ENCODE results near the gene APBB1.

The APBB1 gene

DNA sequence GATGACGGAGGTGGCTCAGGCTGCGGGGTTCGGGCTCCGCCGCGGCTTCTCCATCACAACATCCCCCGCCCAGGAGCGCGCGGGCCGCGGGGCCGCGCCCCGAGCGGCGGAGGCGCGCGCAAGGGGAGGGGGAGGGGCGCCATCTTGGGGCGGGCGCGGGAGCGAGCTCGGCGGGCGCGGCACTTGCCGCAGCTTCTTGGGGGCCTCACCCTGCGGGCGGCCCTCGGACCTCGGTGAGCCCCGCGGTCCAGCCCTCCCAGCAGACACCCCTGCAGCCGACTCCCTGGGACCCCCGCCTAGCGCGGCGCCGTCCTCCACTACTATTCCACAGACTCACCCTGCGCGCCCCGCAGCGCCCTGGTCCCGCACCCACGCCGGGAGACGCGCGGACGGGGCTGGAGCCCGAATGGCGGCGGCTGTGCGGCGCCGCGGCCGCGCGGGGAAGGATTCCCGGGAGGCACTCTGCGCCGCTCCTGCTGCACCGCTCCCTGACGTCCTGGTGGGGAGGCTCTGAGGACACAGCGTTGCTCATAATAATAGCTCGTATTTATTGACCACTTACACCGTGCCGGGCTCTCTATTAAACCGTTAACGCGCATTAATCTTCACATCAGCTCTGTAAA lies at the start of gene APBB1:
Gene APBB1, minus strand, starts transcription at position 86 of the 623 bp plus-strand sequence. CDS start 7,747 bp downstream, outside the sequence.
- DNase-seq, result peak in 48 of 51 donors; percentile 28 to 91 (median 67)

DNA sequence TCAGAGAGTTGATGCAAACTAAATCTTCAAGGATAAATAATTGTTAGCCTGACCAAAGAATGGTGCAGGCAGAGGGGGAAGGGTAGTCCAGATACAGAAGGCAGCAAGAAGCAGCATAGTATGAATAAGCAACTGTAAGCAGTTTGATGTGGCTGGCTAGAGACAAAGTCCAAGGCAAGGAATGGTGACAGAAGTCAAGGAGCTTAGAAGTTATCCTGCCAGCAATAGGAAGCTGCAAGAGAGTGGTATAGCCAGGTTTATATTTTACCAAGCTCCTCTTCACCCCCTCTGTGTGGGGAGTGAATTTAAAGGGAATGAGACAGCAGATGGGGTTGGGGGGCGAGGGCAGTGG lies 40.2 kb upstream of the APBB1 start:
- no peak for DNase-seq

DNA sequence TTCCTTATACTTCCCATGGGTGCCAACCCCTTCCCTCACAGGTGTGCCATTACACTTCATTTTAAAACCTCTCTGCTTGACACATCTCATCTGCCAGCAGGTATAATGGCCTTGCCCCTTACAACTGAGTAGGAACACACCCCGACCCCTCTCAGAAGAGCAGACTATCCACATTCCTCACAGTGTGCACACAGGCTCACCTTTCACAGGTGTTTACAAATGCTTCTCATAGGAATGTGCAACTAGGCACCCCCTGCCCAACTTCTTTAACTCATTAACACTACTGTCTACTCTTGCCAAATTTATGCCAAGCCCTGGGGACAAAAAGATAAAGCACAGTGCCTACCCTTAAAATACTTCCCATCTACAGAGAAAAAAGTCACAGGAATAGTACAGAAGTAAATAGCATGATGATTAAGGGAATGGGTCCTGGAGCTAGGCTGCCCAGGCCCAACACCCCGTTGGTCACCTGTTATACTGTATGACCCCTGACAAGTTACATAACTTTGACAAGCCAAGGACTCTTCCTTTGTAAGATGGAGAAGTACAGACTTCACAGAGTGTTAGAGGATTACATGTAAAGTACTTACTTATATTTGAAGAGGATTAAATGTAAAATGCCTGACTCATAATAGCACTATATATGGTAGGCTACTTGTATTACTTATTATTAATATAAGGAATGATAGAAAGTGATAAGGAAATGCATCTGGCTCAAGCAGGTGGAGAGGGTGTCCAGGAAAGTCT lies 39.6 kb upstream of the APBB1 start:
- DNase-seq, result no peak

DNA sequence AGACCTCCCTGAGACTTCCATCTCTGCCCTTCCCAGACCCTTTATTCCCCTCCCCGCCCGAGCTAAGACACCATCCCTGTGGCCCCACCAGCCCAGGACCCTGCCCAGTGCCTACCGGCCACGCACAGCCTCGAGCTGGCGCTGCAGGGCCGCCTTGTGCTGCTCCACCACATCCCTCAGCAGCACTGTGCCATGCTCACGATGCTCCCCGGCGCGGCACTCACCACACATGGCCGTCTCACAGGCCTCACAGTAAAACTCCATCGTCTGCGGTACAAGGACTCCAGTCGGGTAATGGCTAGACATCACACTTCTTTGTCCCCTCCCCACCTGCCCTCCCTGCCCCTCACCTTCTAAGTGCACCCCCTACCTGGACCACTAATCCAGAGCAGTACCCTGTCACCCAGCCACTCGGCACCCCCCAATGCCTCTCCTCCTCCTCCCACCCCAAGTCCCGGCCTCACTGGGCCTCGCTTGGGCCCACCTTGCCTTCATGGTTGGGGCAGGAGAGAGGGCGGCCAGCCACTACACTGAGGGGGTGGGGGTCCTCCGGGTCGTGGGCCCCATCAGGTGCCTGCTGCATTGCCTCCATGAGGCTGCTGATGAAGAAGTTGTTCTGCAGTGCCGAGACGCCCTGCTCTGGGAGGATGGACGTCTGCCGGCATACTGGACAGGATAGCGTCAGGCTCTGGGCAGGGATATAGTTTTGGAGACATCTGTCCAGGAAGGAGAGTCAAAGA lies 38.9 kb upstream of the APBB1 start:
- no peak for DNase-seq

DNA sequence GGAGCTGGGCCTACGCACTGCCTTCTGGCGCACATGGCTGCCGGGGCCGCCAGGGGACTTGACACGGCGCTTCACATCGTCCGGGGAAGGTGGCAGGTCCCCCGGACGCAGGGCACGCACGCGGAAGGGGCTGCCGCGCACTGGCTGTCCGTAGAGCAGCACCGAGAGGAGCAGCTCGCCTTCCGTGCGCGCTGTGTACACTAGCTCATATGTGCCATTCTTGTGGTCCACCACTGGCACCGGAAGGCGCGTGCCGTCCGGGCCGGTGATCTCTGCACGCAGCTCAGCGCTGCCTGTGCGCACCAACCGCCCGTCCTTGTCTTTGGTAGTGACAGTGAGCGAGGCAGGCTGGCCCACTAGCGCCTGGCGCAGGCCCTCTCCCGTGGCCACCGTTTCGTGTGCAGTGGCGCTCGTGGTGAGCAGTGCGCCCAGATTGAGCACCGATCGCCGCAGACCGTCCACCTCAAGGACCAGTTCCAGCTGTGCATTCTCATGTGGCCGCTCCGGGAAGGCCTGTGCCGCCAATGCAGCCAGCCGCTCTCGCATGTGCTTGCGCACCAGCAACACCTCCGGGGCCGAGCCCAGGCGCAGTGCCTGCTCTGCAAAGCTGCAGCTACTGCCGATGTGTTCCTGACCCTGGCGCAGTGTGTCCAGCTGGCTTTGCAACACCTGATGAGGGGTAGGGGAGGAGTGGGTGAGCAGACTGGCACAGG lies 37.6 kb upstream of the APBB1 start:
- no peak for DNase-seq

DNA sequence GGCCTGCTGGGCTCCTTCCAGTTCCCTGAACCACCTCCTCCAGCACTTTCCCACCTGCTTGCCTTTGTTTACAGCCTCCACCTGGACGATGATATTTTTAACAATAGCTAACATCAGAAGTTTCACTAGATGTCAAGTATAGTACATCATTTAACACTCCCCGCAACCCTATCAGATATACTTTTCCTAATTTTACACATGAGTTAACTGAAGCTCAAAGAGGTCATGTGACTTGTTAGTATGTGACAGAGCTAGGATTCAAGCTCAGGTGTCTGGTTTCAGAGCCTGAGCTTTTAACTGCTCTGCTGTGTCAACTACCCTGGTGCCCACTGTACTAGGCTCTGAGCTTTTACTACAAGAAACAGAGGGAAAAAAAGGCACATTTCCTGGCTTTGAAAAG lies 36.2 kb upstream of the APBB1 start:
- no peak for DNase-seq

DNA sequence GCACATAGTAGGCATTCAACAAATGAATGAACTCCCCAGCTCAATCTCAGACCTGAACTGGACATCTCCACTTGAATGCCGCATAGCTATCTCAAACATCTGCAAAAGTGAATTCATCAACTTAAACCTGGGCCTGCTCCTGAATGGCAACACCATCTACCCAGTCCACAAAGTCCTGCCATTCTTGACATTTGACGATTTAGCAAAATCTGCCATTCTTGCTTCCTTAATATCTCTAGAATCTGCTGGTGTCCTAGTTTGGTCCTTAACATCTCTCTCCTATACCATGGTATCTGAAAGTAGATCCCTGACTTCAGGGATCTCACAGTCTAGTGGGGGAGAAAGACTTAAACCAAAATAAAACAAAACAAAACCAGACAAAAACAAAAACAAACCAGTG lies 34.3 kb upstream of the APBB1 start:
- DNase-seq, result no peak

DNA sequence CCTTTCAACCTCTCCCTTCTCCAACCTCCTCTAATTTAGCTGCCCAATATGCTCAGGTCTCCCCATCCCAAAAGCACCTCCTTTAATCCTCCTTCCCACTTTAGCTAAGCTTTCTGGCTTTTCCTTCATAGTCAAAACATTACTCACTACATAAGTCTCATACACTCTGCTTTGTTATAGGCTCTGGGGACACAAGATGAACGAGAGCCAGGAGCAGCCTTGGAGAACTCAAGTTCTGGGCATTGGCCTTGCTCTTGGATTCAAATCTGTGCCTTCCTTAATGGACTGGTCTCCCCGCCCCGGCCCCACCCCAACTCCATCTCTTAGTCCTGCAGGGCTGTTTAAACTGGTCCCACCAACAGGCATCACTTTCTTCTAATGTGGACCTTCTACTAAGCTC lies 33.3 kb upstream of the APBB1 start:
- DNase-seq, result no peak

DNA sequence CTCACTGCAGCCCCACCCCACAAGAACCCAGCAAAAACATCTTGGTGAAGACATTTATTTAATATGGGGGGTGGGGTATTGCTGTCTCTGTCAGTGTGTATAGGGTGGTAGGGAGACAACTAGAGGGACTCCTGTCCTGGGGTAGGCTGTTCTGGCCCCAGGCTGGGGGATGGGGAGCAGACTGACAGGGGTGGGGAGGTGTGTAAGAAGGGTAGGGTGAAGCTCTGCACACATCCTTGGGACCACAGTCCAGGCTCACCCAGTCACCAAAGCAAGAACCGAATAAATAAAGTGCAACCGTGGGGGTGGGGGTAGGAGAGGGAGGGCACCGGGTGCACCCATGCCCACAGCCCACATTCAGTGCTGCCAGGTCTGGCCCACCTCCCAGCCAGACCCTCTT lies 29.7 kb upstream of the APBB1 start:
- DNase-seq, result no peak

DNA sequence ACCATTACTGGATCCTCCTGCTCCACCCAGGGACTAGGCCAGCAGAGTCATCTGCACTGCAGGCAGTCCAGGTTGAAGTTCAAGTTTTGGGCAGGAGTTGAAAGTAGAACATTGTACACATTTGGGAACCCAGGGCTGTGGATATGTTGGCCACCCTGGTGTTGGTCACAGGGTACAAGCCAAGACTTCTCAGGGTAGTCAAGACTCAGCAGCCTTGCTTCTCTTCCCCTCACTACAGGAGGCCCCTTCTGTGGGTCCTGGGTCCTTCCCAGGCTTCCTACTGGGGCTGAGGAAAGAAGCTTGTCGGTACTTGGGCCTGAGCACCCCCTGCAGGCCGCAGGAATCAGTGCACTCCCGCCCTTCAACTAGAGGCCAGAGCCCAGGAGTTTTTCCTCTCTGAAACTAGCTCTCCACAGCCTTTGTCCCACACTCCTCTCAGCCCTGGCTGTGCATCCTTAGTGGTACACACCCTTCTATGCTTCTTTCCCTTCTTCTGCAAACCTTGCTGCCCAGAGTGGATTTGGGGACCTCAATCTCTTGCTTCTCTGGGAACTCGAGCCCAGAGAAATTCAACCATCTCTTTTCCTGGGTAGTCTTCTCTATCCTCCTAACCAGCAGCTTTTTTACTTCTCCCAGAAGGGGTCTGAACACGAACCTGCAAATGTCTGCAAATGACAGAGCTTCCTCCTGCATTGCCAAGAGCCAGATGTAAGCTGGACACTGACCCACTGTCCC lies 24.5 kb upstream of the APBB1 start:
- DNase-seq, result peak in 45 of 51 donors; percentile 2 to 75 (median 34)

DNA sequence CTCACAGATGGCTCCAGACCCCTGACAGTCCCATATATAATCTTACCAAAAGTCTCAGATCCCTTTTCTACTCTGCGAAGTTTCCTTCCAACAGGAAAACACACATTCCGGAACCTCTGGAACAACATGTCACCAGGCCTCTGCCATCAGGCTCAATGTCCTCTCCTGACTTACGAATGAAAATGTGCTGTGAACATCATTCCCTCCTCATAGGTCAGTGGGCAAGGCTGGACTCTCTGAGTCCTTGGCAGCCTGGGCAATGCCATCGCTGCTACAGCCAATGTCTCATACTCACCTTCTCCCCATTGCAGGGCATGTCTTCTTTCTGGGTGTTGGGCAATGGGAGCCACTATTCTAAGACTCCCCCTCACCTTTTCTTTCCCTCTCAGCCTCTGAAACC lies 23.5 kb upstream of the APBB1 start:
- DNase-seq, result no peak

DNA sequence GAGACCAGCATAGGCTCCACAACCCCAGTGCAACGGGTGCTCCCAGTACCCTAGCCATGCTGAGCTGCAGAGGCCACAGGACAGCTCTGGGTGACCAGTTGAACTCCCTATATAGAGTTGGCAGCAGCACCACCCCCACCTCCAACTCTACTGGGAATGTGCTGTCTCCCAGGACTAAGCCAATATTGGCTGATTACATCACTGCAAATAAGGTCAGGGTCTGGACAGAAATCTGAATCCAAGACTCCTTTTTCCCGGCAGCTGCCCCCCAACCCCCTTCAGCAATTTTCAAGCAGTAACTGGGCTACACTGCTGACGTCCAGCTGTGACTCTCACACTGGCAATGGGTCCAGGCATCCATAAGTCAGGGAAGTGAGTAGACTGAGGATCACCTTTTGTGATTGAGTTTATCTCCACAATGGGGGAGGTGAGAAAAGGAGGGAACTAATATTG lies 22.0 kb upstream of the APBB1 start, which contains the start of gene HPX:
Gene HPX, minus strand, starts transcription at position 82 of the 453 bp plus-strand sequence. Its CDS starts 24 bp downstream, at position 58.
- DNase-seq, result no peak

DNA sequence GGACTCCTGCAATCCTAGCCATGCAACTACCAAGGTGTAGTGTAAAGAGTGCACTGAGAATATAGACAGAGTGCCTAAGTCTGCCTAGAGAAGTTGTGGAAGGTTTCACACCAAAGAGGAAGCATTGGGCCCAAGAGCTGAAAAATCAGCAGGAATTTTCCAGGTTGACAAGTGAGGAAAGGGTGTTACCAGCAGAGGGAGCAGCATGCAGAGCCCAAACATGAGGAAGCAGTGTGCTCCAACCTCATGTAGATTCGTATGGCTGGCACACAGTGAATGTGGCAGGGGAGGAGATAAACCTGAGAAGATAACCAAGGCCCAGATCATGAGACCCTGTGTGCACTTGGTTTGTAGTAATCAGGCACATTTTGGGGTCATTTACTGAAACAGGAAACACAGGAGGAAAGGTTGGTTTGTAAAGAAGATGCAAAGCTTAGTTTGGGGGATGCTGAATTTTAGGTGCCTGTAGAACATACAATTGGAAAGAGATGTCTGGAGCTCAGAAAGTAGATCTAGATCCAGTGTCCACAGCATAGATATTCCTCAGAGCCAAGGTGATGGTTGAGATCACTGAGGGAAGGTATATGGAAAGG lies 20.2 kb upstream of the APBB1 start:
- DNase-seq, result peak in 25 of 51 donors; percentile 4 to 68 (median 22)

DNA sequence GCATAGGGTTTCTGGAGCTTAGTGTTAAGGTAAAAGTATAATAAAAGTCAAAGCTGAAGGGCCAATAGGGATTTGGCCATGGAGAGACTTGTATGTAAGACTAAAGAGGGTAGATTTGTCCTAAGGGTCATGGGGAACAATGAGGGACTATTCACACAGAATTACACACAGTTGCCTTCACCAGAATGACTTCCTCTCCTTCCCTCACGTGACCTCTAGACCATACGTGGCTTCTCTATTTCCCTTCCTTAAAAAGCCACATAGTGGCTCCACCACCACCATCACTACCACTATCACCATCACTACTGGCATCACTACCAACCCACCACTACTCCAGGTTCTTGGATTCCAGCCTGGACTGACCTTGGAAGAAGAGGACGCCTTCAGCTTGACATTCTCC lies 19.1 kb upstream of the APBB1 start:
- no peak for DNase-seq

DNA sequence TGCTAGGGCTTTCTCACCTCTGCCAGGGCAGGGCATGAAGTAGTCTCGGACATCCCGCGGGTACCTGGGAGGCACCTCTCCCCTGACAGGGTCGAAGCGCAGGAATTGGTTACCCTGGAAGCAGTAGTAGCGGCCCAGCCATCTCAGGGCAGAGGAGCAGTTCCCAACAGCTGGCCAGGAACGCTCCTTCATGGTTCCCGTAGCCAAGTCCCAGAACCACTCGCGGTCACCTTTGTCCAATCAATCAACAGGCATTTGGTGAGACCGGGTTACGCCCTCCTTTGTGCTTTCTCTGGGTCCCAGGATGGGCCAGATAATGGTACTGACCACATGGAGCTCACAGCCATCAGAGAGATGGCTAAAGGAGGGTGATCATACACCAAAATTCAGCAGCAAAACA lies 18.5 kb upstream of the APBB1 start:
- no peak for DNase-seq

DNA sequence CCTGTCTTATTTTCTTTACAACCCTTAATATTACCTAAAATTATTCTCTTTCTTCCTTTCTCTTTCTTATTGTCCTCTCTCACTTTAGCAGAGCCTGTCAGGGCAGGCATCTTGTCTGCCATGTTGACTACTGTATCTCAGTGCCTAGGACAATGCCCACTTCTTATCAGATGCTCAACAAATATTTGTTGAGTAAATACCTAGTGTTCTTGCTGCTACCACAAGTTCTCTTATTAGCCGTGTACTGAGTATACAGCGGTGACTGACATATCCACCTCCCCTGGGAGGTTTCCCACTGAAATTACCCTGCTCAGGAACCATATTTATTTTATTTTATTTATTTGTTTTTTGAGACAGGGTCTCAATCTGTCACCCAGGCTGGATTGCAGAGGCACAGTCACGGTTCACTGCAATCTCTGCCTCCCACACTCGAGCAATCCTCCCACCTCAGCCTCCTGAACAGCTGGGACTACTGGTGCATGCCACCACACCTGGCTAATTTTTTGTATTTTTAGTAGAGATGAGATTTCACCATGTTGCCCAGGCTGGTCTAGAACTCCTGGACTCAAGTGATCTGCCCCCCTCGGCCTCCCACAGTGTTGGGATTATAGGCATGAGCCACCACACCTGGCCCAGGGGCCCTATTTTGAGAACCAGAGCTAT lies 15.2 kb upstream of the APBB1 start:
- no peak for DNase-seq

DNA sequence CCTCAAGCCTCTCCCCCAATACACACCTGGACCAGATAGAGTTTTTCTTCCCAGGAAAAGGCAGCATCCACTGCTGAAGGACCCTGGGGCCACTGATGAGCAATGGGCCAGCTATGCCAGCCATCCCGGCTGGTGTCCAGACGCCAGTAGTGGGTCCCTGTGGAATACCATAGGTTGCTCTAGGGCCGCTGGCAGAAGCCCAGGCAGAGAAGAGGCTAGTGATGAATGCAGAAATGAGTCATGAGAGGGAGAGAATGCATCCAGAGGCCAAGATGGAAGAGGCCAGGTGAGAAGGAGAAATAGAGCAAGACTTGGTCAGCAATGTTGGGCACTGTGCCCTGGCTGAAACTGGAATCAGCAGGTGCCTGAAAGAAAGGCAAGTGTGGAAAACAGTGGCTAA lies 13.0 kb upstream of the APBB1 start:
- DNase-seq, result no peak

DNA sequence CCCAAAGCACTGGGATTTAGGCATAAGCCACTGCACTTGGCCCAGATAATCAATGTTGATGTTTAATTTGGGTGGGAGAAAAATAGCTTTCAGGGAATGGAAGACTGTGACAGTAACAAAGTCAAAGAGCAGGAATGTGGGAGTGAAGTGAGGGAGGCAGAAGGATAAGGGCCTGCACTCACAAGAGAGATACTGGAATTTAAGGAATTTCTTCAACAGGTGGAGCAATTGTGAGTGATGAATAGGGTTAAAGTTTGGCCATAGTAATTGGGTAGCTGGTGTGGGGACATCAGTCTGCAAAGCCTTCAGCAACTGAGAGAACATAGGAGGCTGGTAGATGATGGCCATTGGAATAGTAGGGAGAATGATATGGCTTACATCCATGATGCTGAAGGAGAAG lies 8.6 kb upstream of the APBB1 start:
- DNase-seq, result no peak

DNA sequence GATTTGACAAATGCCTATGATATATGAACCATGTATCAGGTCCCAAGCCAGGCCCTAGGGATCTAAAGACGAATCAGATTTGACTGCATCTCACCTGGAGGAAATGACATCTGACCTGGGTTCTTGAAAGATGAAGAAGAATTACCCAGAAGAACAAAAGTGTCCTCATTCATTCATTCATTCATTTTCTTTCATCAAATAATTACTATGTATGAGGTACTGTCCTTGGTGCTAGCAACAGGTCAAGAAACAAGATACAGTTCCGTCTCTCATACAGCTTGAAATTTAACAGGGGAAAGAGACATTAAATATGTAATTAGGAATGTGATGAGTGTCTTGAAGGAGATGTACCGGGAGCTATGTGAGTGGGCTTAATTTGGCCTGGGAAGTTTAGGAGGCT lies 1.8 kb upstream of the APBB1 start:
- no peak for DNase-seq

DNA sequence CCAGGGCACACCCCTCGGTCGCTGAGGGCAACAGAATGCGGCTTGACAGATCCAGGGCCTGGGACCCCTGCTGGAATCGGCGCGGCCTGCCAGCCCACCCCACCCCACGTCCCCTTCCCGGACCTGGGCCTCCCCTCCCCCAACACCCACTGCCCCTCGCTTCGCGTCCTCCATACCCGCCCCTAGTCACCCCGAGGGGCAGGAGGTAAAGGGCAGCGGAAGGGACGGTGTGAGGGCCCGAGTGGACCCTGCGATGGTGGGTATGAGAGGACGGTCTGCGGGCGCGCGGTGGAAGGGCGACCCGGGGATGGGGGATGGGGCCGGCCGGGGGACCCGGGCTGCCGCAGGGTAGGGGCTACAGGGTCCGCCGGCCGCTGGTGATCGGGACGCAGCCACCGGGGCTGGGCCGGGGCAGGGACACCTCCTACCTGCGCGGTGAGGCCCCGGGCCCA lies 311 bp downstream of the APBB1 start:
- DNase-seq, result peak in 10 of 51 donors; percentile 26 to 74 (median 52)

Measured in hypothalamus (tissue), 51 donors.